ENCODE measurements around the gene MAP3K5. TPM values are rescaled to one million over a fixed set of nuclear protein-coding genes. Genes with fewer than 3 reads are reported as not detected.

The MAP3K5 gene
- total and polyA plus RNA-seq, 3 donors from 2014 or later = 21.3 to 55.3 (median 46.1) TPM

GRCh38 chr6:136782021-136782770 is 10.1 kb downstream of the MAP3K5 start:
- no peak for DNase-seq
- WGBS, 2 donors = 64 to 81% methylated on average over 1 of the region's 1 CpG
- intact Hi-C loops (cut with DNase I; ENCODE audit: low total_unique reads) = no loop called here
- H3K36me3 ChIP-seq (ENCODE audit: low read depth, missing control alignments) = no peaks in the 10 kb centered on the region
- H3K27me3 ChIP-seq = no peaks in the 10 kb centered on the region
- H3K4me3 ChIP-seq = no peak overlapping the region
- TF ChIP-seq CTCF (IDR thresholded peaks at IDR 0.05) (no peak), POLR2A (IDR thresholded peaks at IDR 0.05) (no peak)
- no peaks in the 10 kb centered on the region for H3K9me3 ChIP-seq
- peaks cover 17% of the 10 kb centered on the region for H3K4me1 ChIP-seq
- no peak overlapping the region for H3K27ac ChIP-seq

GRCh38 chr6:136780972-136781371 is 11.3 kb downstream of the MAP3K5 start:
- Histone ChIP-seq H3K36me3 (ENCODE audit: low read depth, missing control alignments) (no peaks in the 10 kb centered on the region), H3K27ac (no peak overlapping the region), H3K4me3 (no peak overlapping the region), H3K4me1 (peaks cover 9% of the 10 kb centered on the region), H3K9me3 (no peaks in the 10 kb centered on the region), H3K27me3 (no peaks in the 10 kb centered on the region)
- DNase-seq = no peak
- TF ChIP-seq CTCF (IDR thresholded peaks at IDR 0.05) (no peak), POLR2A (IDR thresholded peaks at IDR 0.05) (no peak)
- 88 to 90% methylated on average over 3 of the region's 3 CpGs for WGBS, 2 donors
- intact Hi-C loops (cut with DNase I; ENCODE audit: low total_unique reads) = no loop called here

GRCh38 chr6:136779682-136780081 is 12.6 kb downstream of the MAP3K5 start:
- H3K27ac ChIP-seq = no peak overlapping the region
- H3K36me3 ChIP-seq (ENCODE audit: low read depth, missing control alignments) = no peaks in the 10 kb centered on the region
- no peaks in the 10 kb centered on the region for H3K27me3 ChIP-seq
- H3K9me3 ChIP-seq = no peaks in the 10 kb centered on the region
- intact Hi-C loops (cut with DNase I; ENCODE audit: low total_unique reads) = no loop called here
- no peak overlapping the region for H3K4me3 ChIP-seq
- no peak for DNase-seq
- no peaks in the 10 kb centered on the region for H3K4me1 ChIP-seq
- WGBS, 2 donors = 84 to 100% methylated on average over 1 of the region's 1 CpG
- no peak for TF ChIP-seq CTCF (IDR thresholded peaks at IDR 0.05)

- Histone ChIP-seq H3K9me3 (no peaks in the 10 kb centered on the region), H3K27ac (no peak overlapping the region), H3K36me3 (ENCODE audit: low read depth, missing control alignments) (no peaks in the 10 kb centered on the region), H3K4me3 (no peak overlapping the region), H3K4me1 (no peaks in the 10 kb centered on the region), H3K27me3 (no peaks in the 10 kb centered on the region)
- WGBS, 2 donors = 90 to 91% methylated on average over 3 of the region's 3 CpGs
- no peak for DNase-seq
- intact Hi-C loops (cut with DNase I; ENCODE audit: low total_unique reads) = no loop called here
- TF ChIP-seq CTCF (IDR thresholded peaks at IDR 0.05) (no peak), POLR2A (IDR thresholded peaks at IDR 0.05) (no peak)
Measured at GRCh38 chr6:136777651-136778050, 14.6 kb downstream of the MAP3K5 start.

- intact Hi-C loops (cut with DNase I; ENCODE audit: low total_unique reads) = no loop called here
- H3K9me3 ChIP-seq = no peaks in the 10 kb centered on the region
- H3K4me3 ChIP-seq = no peak overlapping the region
- no peaks in the 10 kb centered on the region for H3K27me3 ChIP-seq
- no peak for DNase-seq
- H3K36me3 ChIP-seq (ENCODE audit: low read depth, missing control alignments) = no peaks in the 10 kb centered on the region
- H3K4me1 ChIP-seq = no peaks in the 10 kb centered on the region
- H3K27ac ChIP-seq = no peak overlapping the region
- TF ChIP-seq CTCF (IDR thresholded peaks at IDR 0.05) = no peak
- TF ChIP-seq POLR2A (IDR thresholded peaks at IDR 0.05) = no peak
- 96 to 99% methylated on average over 2 of the region's 2 CpGs for WGBS, 2 donors
Measured at GRCh38 chr6:136775548-136775947, 16.7 kb downstream of the MAP3K5 start.
